Ishikawa (cell line): ENCODE results near the gene GALNTL6.

Source experiments
- CEBPB ChIP-seq: IDR thresholded peaks from 2 replicates; pipeline ENCODE4 v1.6.1; 2012
- CREB1 ChIP-seq: IDR thresholded peaks from 2 replicates; pipeline ENCODE4 v1.6.1; 2012; ENCODE audit warnings: low read depth
- EGR1 ChIP-seq: IDR thresholded peaks from 2 replicates; pipeline ENCODE4 v1.6.1; 2012
- EP300 ChIP-seq: IDR thresholded peaks from 2 replicates; pipeline ENCODE4 v1.6.1; 2012; ENCODE audit warnings: borderline replicate concordance
- FOXM1 ChIP-seq: IDR thresholded peaks from 2 replicates; pipeline ENCODE4 v1.6.1; 2012; ENCODE audit warnings: low read depth, borderline replicate concordance
- MAX ChIP-seq: IDR thresholded peaks from 2 replicates; pipeline ENCODE4 v1.6.1; 2012
- NFIC ChIP-seq: IDR thresholded peaks from 2 replicates; pipeline ENCODE4 v1.6.1; 2012
- RAD21 ChIP-seq: IDR thresholded peaks from 2 replicates; pipeline ENCODE4 v1.6.1; 2012; ENCODE audit warnings: low read depth
- REST ChIP-seq: IDR thresholded peaks from 2 replicates; pipeline ENCODE4 v1.6.1; 2012; ENCODE audit warnings: low read depth, mild to moderate bottlenecking
- TAF1 ChIP-seq: IDR thresholded peaks from 2 replicates; pipeline ENCODE4 v1.6.1; 2012; ENCODE audit warnings: low read depth, mild to moderate bottlenecking
- TCF12 ChIP-seq: IDR thresholded peaks from 2 replicates; pipeline ENCODE4 v1.6.1; 2012; ENCODE audit warnings: low read depth
- TEAD4 ChIP-seq: IDR thresholded peaks from 2 replicates; pipeline ENCODE4 v1.6.1; 2012
- USF1 ChIP-seq: IDR thresholded peaks from 2 replicates; pipeline ENCODE4 v1.6.1; 2012
- YY1 ChIP-seq: IDR thresholded peaks from 2 replicates; pipeline ENCODE4 v1.6.1; 2012; ENCODE audit warnings: low read depth
- ZBTB7A ChIP-seq: IDR thresholded peaks from 2 replicates; pipeline ENCODE4 v1.6.1; 2012; ENCODE audit warnings: low read depth

The GALNTL6 gene

GRCh38 chr4:172808196-172808595 is 995.0 kb downstream of the GALNTL6 start:
- no peak for TF ChIP-seq TAF1
- no peak for TF ChIP-seq EGR1

- TF ChIP-seq TAF1 = no peak
- TF ChIP-seq MAX = no peak
Measured at GRCh38 chr4:172809319-172809718, 996.1 kb downstream of the GALNTL6 start.

- no peak for TF ChIP-seq REST
- no peak for TF ChIP-seq CREB1
- TF ChIP-seq EGR1 = no peak
- no peak for TF ChIP-seq TCF12
- TF ChIP-seq RAD21 = no peak
Measured at GRCh38 chr4:172813359-172813923, 1000.2 kb downstream of the GALNTL6 start.

- TF ChIP-seq NFIC = no peak
- TF ChIP-seq CEBPB = no peak
- no peak for TF ChIP-seq CREB1
- TF ChIP-seq YY1 = no peak
- no peak for TF ChIP-seq MAX
- TF ChIP-seq EP300 = no peak
- TF ChIP-seq TAF1 = no peak
- no peak for TF ChIP-seq TEAD4
- no peak for TF ChIP-seq RAD21
- no peak for TF ChIP-seq FOXM1
- TF ChIP-seq ZBTB7A = no peak
- TF ChIP-seq EGR1 = no peak
- no peak for TF ChIP-seq TCF12
- no peak for TF ChIP-seq USF1
- no peak for TF ChIP-seq REST
Measured at GRCh38 chr4:172815499-172816164, 1002.4 kb downstream of the GALNTL6 start.

- no peak for TF ChIP-seq MAX
- no peak for TF ChIP-seq TAF1
- TF ChIP-seq RAD21 = no peak
- no peak for TF ChIP-seq CEBPB
- no peak for TF ChIP-seq TCF12
- TF ChIP-seq NFIC = no peak
- TF ChIP-seq CREB1 = no peak
- no peak for TF ChIP-seq YY1
- TF ChIP-seq FOXM1 = no peak
- TF ChIP-seq ZBTB7A = no peak
- TF ChIP-seq TEAD4 = no peak
- TF ChIP-seq EP300 = no peak
- no peak for TF ChIP-seq EGR1
- TF ChIP-seq USF1 = no peak
- no peak for TF ChIP-seq REST
Measured at GRCh38 chr4:172818901-172819300, 1005.7 kb downstream of the GALNTL6 start.
